Mucosa of gallbladder (tissue), 1 donor: ENCODE data around the gene PHF21B. TPM values are rescaled to one million over a fixed set of nuclear protein-coding genes. Genes with fewer than 3 reads are reported as not detected.

Source experiments
- DNase-seq: peaks from one replicate; pipeline ENCODE4 v3.0.0-alpha.2; 2020; ENCODE audit warnings: low spot score
- total RNA-seq: library from RNA; stranded (reverse); gene quantifications from one replicate; pipeline ENCODE4 v1.2.1, GENCODE V29; 2021
- donor health status: DM: no; HTN: no; CAD: no.

Gene PHF21B
- total RNA-seq, 1 donor from 2014 or later = 0.63 TPM

- no peak for DNase-seq
Measured at GRCh38 chr22:45014654-45015053, 4.8 kb upstream of the PHF21B start.

- DNase-seq = no peak
Measured at GRCh38 chr22:45013138-45013537, 3.3 kb upstream of the PHF21B start.

GRCh38 chr22:45010532-45010900 is 711 bp upstream of the PHF21B start:
- no peak for DNase-seq

GRCh38 chr22:45008751-45009605 is 827 bp downstream of the PHF21B start:
- DNase-seq = no peak

- no peak for DNase-seq
Measured at GRCh38 chr22:45008186-45008681, 1.6 kb downstream of the PHF21B start.

GRCh38 chr22:45007391-45008185 is 2.2 kb downstream of the PHF21B start:
- no peak for DNase-seq

GRCh38 chr22:45006964-45007390 is 2.8 kb downstream of the PHF21B start:
- no peak for DNase-seq

GRCh38 chr22:45006111-45006963 is 3.5 kb downstream of the PHF21B start:
- DNase-seq = no peak

GRCh38 chr22:45001653-45002052 is 8.2 kb downstream of the PHF21B start:
- DNase-seq = no peak

GRCh38 chr22:45000330-45000729 is 9.5 kb downstream of the PHF21B start:
- no peak for DNase-seq

- no peak for DNase-seq
Measured at GRCh38 chr22:44999687-45000086, 10.1 kb downstream of the PHF21B start.

- no peak for DNase-seq
Measured at GRCh38 chr22:44999231-44999630, 10.6 kb downstream of the PHF21B start.

- no peak for DNase-seq
Measured at GRCh38 chr22:44998296-44998695, 11.5 kb downstream of the PHF21B start.

- DNase-seq = no peak
Measured at GRCh38 chr22:44997060-44997459, 12.7 kb downstream of the PHF21B start.

- no peak for DNase-seq
Measured at GRCh38 chr22:44996648-44997047, 13.2 kb downstream of the PHF21B start.

GRCh38 chr22:44996120-44996519 is 13.7 kb downstream of the PHF21B start:
- no peak for DNase-seq

GRCh38 chr22:44995715-44996114 is 14.1 kb downstream of the PHF21B start:
- DNase-seq = no peak

- no peak for DNase-seq
Measured at GRCh38 chr22:44995105-44995514, 14.7 kb downstream of the PHF21B start.

- DNase-seq = no peak
Measured at GRCh38 chr22:44994399-44995104, 15.3 kb downstream of the PHF21B start.

- no peak for DNase-seq
Measured at GRCh38 chr22:44992166-44992565, 17.6 kb downstream of the PHF21B start.

GRCh38 chr22:44991218-44991617 is 18.6 kb downstream of the PHF21B start:
- DNase-seq = no peak
